ENCODE data around the gene ATG16L2. TPM values are rescaled to one million over a fixed set of nuclear protein-coding genes. Genes with fewer than 3 reads are reported as not detected.

Gene ATG16L2
- polyA plus RNA-seq, 2 of the 4 experiments (the other 2 are of a cell fraction) = 6.1 to 6.3 TPM

- H3K4me2 ChIP-seq = no peak overlapping the region
- WGBS (ENCODE audit: missing lambda C conversion rate) = 81% methylated on average over 7 of the region's 7 CpGs
- POLR2A ChIA-PET = no interaction called here
- no peak overlapping the region for H3K4me3 ChIP-seq
- ATAC-seq (no peak), DNase-seq (ENCODE audit: low read depth in 1 of 2, low spot score in 1 of 2) (no peak), FAIRE-seq (no peak)
- TF ChIP-seq EP300 (IDR thresholded peaks at IDR 0.05) = no peak
- no peak for TF ChIP-seq KDM1A (IDR thresholded peaks at IDR 0.05; ENCODE audit: low read depth)
- TF ChIP-seq HDAC2 (IDR thresholded peaks at IDR 0.05) = no peak
- no peak for TF ChIP-seq E2F6 (IDR thresholded peaks at IDR 0.05; ENCODE audit: borderline replicate concordance, low read depth)
- no peak for TF ChIP-seq CHD2 (IDR thresholded peaks at IDR 0.05; ENCODE audit: low read length, partially characterized antibody)
- no peak for TF ChIP-seq RCOR1 (IDR thresholded peaks at IDR 0.05; ENCODE audit: low read depth, low read length)
- no peak for TF ChIP-seq HOXA7 (CRISPR knock-in tag; IDR thresholded peaks at IDR 0.05)
- no peak for TF ChIP-seq RNF2 (IDR thresholded peaks at IDR 0.05; ENCODE audit: borderline replicate concordance, low read depth)
- TF ChIP-seq REST (IDR thresholded peaks at IDR 0.05) = no peak
- TF ChIP-seq POLR2AphosphoS2 (conservative IDR thresholded peaks at IDR 0.05; ENCODE audit: low read length) = no peak
- no peak for TF ChIP-seq ESRRA (IDR thresholded peaks at IDR 0.05; ENCODE audit: borderline replicate concordance, low read length)
- no peak for TF ChIP-seq FOXS1 (CRISPR knock-in tag; IDR thresholded peaks at IDR 0.05)
- H3K27ac ChIP-seq = no peak overlapping the region
- CTCF ChIA-PET = interaction anchor here (0.8 to 15.7 kb wide), 5 partner anchors 7 to 351 kb away, joined by 3 to 339 read pairs (median 26); partner anchors contain the start of gene ATG16L2
- H3K9me3 ChIP-seq = no peaks in the 10 kb centered on the region
- H3K4me1 ChIP-seq = peaks cover 7% of the 10 kb centered on the region
Measured at GRCh38 chr11:72824020-72824419, 9.8 kb downstream of the ATG16L2 start.

- ChIA-PET CTCF (interaction anchor here (0.8 to 15.7 kb wide), 5 partner anchors 13 to 463 kb away, joined by 3 to 339 read pairs (median 31); partner anchors contain the start of gene ATG16L2), POLR2A (no interaction called here)
- H3K4me1 ChIP-seq = peaks cover 7% of the 10 kb centered on the region
- no peak overlapping the region for H3K27ac ChIP-seq
- ATAC-seq = no peak
- DNase-seq (ENCODE audit: low read depth in 1 of 2, low spot score in 1 of 2) = no peak
- WGBS (ENCODE audit: missing lambda C conversion rate) = 84% methylated on average over 13 of the region's 15 CpGs
- H3K4me2 ChIP-seq = no peak overlapping the region
- no peak for FAIRE-seq
- H3K9me3 ChIP-seq = no peaks in the 10 kb centered on the region
- no peak for TF ChIP-seq MYC (IDR thresholded peaks at IDR 0.05; ENCODE audit: borderline replicate concordance, low read length)
- TF ChIP-seq HOXB5 (CRISPR knock-in tag; IDR thresholded peaks at IDR 0.05) = no peak
- no peak for TF ChIP-seq ZSCAN20 (CRISPR knock-in tag; IDR thresholded peaks at IDR 0.05)
- no peak for TF ChIP-seq HEYL (CRISPR knock-in tag; IDR thresholded peaks at IDR 0.05)
- no peak for TF ChIP-seq NPAS2 (CRISPR knock-in tag; IDR thresholded peaks at IDR 0.05; ENCODE audit: borderline replicate concordance)
- TF ChIP-seq FOSL2 (IDR thresholded peaks at IDR 0.05) = no peak
- TF ChIP-seq FOSL2 (CRISPR knock-in tag; IDR thresholded peaks at IDR 0.05) = no peak
- TF ChIP-seq PHF8 (IDR thresholded peaks at IDR 0.05; ENCODE audit: borderline replicate concordance, low read depth) = no peak
- no peak for TF ChIP-seq EP300 (IDR thresholded peaks at IDR 0.05)
- no peak for TF ChIP-seq HOXB13 (CRISPR knock-in tag; IDR thresholded peaks at IDR 0.05; ENCODE audit: low read depth)
- no peak for TF ChIP-seq CHD2 (IDR thresholded peaks at IDR 0.05; ENCODE audit: low read length, partially characterized antibody)
- TF ChIP-seq, protein P1, sequence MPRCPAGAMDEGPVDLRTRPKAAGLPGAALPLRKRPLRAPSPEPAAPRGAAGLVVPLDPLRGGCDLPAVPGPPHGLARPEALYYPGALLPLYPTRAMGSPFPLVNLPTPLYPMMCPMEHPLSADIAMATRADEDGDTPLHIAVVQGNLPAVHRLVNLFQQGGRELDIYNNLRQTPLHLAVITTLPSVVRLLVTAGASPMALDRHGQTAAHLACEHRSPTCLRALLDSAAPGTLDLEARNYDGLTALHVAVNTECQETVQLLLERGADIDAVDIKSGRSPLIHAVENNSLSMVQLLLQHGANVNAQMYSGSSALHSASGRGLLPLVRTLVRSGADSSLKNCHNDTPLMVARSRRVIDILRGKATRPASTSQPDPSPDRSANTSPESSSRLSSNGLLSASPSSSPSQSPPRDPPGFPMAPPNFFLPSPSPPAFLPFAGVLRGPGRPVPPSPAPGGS (IDR thresholded peaks at IDR 0.05) = no peak
- no peak for TF ChIP-seq JUN (IDR thresholded peaks at IDR 0.05)
- no peak for TF ChIP-seq REST (IDR thresholded peaks at IDR 0.05)
- TF ChIP-seq POLR2A (IDR thresholded peaks at IDR 0.05; ENCODE audit: low read length) = no peak
- no peak for TF ChIP-seq KDM5A (IDR thresholded peaks at IDR 0.05)
- TF ChIP-seq E2F6 (IDR thresholded peaks at IDR 0.05; ENCODE audit: borderline replicate concordance, low read depth) = no peak
- TF ChIP-seq NR3C1 (IDR thresholded peaks at IDR 0.05) = no peak
- no peak for TF ChIP-seq SMC3 (IDR thresholded peaks at IDR 0.05)
- TF ChIP-seq POLR2AphosphoS2 (conservative IDR thresholded peaks at IDR 0.05; ENCODE audit: low read length) = no peak
- no peak overlapping the region for H3K4me3 ChIP-seq
Measured at GRCh38 chr11:72824811-72825505, 10.7 kb downstream of the ATG16L2 start.

Measured in A549 (cell line).